GM19023 (cell line): ENCODE results near the gene ZNF398.
"Not testable (repeated sequence)": the region's sequence is repeated elsewhere in the genome, so short reads cannot be mapped to it uniquely, and the experiment has no call there.

ENCODE experiments used
- ATAC-seq: cut with Tn5 transposase; IDR thresholded peaks from one replicate; pipeline ENCODE4 v1.9.1; 2021; ENCODE audit warnings: mild to moderate bottlenecking, moderate library complexity; ENCODE audit not compliant: unreplicated experiment

ZNF398 gene

GRCh38 chr7:149223761-149224160, 76.5 kb downstream of the ZNF398 start:
- ATAC-seq, result no peak

DNA sequence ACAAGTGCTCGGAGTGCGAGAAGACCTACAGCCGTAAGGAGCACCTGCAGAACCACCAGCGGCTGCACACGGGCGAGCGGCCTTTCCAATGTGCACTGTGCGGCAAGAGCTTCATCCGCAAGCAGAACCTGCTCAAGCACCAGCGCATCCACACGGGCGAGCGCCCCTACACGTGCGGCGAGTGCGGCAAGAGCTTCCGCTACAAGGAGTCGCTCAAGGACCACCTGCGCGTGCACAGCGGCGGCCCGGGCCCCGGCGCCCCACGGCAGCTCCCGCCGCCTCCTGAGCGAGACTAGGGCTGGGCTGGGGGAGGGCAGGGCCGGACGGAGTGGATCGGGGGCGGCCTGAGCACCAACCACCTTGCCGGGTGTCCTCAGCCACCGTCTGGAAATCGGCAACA, 77.1 kb downstream of the ZNF398 start:
- no peak for ATAC-seq

DNA sequence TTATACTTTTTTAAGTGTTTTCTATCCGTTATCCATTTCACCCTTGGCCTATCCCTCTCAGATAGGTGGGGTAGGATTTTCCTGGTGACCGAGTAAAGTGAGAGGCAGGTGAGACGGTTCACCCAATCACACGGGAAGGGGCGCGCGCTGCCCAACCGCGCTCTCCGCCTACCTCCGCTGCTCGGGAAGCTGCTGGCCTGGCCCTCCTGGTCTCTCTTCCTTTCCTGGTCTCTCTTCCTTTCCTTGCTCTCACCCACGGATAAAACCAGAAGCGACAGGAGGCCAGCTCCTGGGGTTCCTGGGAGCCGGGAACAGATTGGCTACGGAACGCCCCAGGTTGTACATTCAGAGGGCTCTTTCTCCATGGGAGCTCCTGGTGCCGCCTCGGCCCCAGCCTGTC, 77.9 kb downstream of the ZNF398 start:
- ATAC-seq, result no peak

- ATAC-seq, result no peak
Observed at GRCh38 chr7:149225656-149226055, 78.4 kb downstream of the ZNF398 start.

DNA sequence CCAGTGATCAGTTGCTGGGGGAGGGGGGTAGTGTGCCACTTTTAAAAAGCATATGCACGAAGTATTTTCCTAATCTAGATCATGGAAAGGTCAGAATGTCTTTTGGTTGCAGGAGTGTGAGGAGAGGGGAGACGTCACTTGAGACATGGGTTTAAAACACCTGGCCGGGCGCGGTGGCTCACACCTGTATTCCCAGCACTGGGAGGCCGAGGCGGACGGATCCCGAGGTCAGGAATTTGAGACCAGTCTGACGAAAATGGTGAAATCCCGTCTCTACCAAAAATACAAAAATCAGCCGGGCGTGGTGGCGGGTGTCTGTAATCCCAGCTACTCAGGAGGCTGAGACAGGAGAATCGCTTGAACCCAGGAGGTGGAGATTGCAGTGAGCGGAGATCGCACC, 79.1 kb downstream of the ZNF398 start:
- not testable (repeated sequence) for ATAC-seq

GRCh38 chr7:149226840-149227494, 79.7 kb downstream of the ZNF398 start:
- no peak for ATAC-seq

DNA sequence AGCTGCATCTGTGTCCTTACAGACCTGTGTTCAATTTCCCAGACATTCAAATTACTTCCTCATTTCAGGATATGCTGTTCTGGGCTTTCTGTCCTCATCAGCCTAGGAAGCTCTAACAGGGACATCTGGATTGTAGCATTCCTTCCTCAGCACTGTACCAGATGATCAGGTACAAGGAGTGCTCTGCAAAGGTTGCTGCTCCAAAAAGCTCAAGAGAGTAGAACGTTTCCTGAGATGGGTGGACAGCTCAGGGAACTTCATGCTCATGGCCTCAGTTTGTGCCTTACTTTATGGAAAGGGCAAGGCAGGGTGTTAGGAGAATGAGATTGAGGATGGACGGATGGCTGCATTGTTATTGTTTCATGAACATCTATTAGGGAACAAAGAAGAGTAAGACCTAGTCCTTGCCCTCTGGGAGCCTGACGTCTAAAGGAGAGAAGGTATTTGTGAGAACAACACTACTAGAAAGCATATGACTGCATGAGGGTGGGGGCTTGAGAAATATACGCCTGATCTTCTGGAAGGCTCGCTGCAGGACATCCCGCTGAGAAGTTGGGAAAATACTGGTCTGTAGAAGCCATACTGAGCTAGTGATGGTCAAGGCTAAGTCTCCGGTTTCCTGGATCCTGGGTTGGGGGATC, 81.7 kb downstream of the ZNF398 start:
- ATAC-seq, result no peak

DNA sequence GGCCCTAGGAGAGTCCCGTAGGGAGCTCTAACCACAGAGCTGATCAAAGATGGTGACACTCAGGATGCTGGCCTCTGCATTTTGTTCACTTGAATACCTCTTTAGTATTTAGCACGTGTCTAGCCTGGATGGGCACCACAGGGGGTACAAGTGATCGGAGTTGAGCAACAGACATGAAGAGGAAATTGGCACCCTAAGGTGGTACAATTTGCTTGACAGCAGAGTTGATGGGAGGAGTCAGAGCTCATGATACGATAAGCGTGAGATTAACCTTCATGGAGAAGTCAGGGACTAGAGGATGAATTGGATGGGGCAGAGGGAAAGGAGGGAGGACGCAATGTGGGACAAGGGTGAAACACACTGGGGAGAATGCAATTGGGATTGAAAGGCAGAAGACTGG, 82.3 kb downstream of the ZNF398 start:
- no peak for ATAC-seq

DNA sequence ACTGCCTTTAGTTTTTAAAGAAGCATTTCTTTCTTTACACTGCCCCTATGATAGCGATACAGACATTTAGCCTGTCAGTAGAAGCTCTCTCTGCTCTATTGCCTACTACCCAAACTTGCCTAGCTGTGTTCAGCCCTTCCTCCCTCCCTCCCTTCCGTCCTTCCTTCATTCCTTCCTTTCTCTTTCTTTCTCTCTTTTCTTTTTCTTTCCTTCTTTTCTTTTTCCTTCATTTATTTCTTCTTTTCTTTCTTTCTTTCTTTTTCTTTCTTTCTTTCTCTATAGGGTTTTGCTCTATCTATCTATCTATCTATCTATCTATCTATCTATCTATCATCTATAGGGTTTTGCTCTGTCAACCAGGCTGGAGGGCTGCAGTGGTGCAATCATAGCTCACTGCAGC, 85.1 kb downstream of the ZNF398 start:
- no peak for ATAC-seq
